Effector memory CD4-positive, alpha-beta T cell (primary cell): Measurements from ENCODE around the gene NDUFV1.

Source experiments
- DNase-seq, 3 donors: peaks; one replicate each; pipeline ENCODE4 v3.0.0-alpha.2; 2020
- H3K27ac ChIP-seq: 2 replicates; pipeline ENCODE4 v1.7.0; 2013; ENCODE audit warnings: mild to moderate bottlenecking, low read length, moderate library complexity; ENCODE audit not compliant: insufficient read depth, poor library complexity, severe bottlenecking
- H3K27me3 ChIP-seq: replicated peaks from 2 replicates; pipeline ENCODE4 v1.7.0; 2013; ENCODE audit warnings: mild to moderate bottlenecking, low read length; ENCODE audit not compliant: insufficient read depth, control insufficient read depth, poor library complexity, severe bottlenecking
- H3K36me3 ChIP-seq: 2 replicates; pipeline ENCODE4 v1.7.0; 2013; ENCODE audit warnings: mild to moderate bottlenecking, low read length, moderate library complexity; ENCODE audit not compliant: control insufficient read depth, insufficient read depth
- H3K4me1 ChIP-seq: 2 replicates; pipeline ENCODE4 v1.7.0; 2013; ENCODE audit warnings: low read length, mild to moderate bottlenecking; ENCODE audit not compliant: control insufficient read depth, insufficient read depth, poor library complexity, severe bottlenecking
- H3K4me3 ChIP-seq: 2 replicates; pipeline ENCODE4 v1.7.0; 2013; ENCODE audit warnings: low read length, low read depth, mild to moderate bottlenecking; ENCODE audit not compliant: insufficient read depth, poor library complexity, severe bottlenecking
- H3K9me3 ChIP-seq: 2 replicates; pipeline ENCODE4 v1.7.0; 2013; ENCODE audit warnings: mild to moderate bottlenecking, low read length, moderate library complexity; ENCODE audit not compliant: control insufficient read depth

The NDUFV1 gene

DNA sequence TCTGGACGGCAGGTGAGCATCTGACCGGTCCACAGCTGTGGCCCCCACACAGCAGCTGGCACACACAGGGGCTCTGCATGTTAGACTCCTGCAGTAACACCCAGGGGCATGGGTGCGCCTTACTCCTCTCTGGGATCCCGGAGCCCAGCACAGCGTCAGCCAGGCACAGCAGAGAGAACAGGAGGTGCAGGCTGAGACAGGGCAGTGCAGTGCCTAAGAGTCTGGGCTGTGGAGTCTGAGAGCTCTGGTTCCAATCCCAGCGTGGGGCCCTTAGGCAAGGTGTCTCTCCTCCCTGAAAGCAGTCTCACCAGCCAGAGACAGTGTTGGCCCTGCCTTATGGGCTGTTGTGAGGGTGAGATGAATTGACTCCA lies 20.7 kb downstream of the NDUFV1 start:
- H3K9me3 ChIP-seq, result no peaks in the 10 kb centered on the region
- no peak overlapping the region for H3K27ac ChIP-seq
- no peak overlapping the region for H3K4me3 ChIP-seq
- peaks cover 10% of the 10 kb centered on the region for H3K4me1 ChIP-seq
- DNase-seq, result no peak
- no peaks in the 10 kb centered on the region for H3K27me3 ChIP-seq
- H3K36me3 ChIP-seq, result no peaks in the 10 kb centered on the region

GRCh38 chr11:67627812-67628624 lies 21.3 kb downstream of the NDUFV1 start:
- DNase-seq, result no peak
- Histone ChIP-seq H3K27me3 (no peaks in the 10 kb centered on the region), H3K9me3 (no peaks in the 10 kb centered on the region), H3K36me3 (no peaks in the 10 kb centered on the region), H3K27ac (no peak overlapping the region), H3K4me1 (peaks cover 10% of the 10 kb centered on the region), H3K4me3 (no peak overlapping the region)

- Histone ChIP-seq H3K4me1 (peaks cover 10% of the 10 kb centered on the region), H3K4me3 (peak overlapping the region; percentile 59), H3K36me3 (no peaks in the 10 kb centered on the region), H3K27me3 (no peaks in the 10 kb centered on the region), H3K27ac (no peak overlapping the region), H3K9me3 (no peaks in the 10 kb centered on the region)
- DNase-seq, result no peak
Measured at GRCh38 chr11:67628710-67629385, 22.1 kb downstream of the NDUFV1 start.

DNA sequence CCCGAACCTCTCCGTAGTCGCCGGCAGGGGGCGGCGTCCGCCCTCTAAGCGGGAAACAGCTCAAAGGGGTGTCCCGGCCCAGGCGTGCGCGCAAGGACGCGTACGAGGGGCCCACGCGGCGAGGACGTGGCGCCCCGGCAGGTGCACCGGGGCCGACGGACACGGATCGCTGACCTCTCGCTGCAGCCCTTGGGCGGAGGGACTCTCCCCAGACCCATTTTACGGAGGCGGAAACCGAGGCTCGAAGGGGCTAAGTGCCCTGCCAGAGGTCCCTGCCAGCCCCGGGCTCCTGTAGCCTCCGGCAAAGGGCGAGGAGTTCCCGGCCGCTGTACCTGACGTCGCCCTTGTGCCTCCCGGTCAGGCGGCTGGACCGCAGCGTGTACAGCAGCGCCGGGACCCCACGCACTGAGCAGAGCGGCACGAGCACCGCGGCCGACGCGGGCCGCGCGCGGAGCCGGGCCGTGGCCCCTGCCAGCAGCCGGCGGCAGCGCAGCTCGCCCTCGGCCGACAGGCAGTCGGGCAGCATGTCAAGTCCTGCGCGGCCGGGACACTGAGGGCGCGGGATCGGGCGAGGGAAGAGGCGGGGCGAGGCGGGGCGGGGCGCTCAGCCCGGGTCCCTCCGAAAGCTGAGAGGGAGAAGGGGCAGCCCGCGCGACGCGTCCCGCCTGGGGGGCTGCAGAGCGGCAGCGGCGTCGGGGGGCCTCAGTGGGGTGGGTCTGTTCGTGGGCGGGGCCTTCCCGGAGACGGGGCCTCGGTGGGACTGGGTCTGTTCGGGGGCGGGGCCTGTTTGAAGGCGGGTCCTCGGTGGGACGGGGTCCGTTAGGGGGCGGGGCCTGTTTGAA lies 22.9 kb downstream of the NDUFV1 start, which contains the start of gene NUDT8:
NUDT8 (minus strand) TSS at position 552 of the 842 bp plus-strand sequence; CDS start at position 526, 26 bp downstream.
- no peaks in the 10 kb centered on the region for H3K27me3 ChIP-seq
- H3K9me3 ChIP-seq, result no peaks in the 10 kb centered on the region
- H3K27ac ChIP-seq, result peak within 1 kb of the TSS; percentile 77
- H3K36me3 ChIP-seq, result no peaks in the 10 kb centered on the region
- DNase-seq, result peak; percentile 71 to 80 (median 73)
- peaks cover 10% of the 10 kb centered on the region for H3K4me1 ChIP-seq
- peak within 1 kb of the TSS; percentile 63 for H3K4me3 ChIP-seq

- peak; percentile 89 to 94 (median 93) for DNase-seq
- H3K27ac ChIP-seq, result peak overlapping the region; percentile 77
- no peaks in the 10 kb centered on the region for H3K27me3 ChIP-seq
- no peaks in the 10 kb centered on the region for H3K36me3 ChIP-seq
- peaks cover 10% of the 10 kb centered on the region for H3K4me1 ChIP-seq
- no peaks in the 10 kb centered on the region for H3K9me3 ChIP-seq
- H3K4me3 ChIP-seq, result peak overlapping the region; percentile 63
Measured at GRCh38 chr11:67630228-67630942, 23.6 kb downstream of the NDUFV1 start.

DNA sequence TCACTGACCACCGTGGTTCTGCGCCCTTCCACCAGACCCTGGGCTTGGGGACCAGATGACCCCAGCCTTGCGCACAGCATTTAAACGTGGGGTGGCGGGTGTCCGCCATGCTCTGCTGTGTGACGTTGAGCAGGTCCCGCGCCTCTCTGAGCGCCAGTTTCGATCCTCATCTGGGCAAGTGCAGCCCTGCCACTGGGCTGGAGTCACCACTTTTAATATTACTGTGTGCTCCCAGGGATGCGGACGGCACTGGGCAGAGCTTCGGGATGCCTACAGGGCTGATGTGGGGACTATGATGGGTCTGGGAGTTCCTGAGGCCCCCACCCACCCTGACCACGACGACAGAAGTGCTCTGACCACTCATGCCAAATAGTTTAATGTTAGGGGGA lies 24.2 kb downstream of the NDUFV1 start:
- H3K27ac ChIP-seq, result peak overlapping the region; percentile 77
- no peaks in the 10 kb centered on the region for H3K27me3 ChIP-seq
- peaks cover 10% of the 10 kb centered on the region for H3K4me1 ChIP-seq
- no peaks in the 10 kb centered on the region for H3K36me3 ChIP-seq
- H3K4me3 ChIP-seq, result peak overlapping the region; percentile 63
- DNase-seq, result no peak
- H3K9me3 ChIP-seq, result no peaks in the 10 kb centered on the region

- no peaks in the 10 kb centered on the region for H3K27me3 ChIP-seq
- H3K27ac ChIP-seq, result no peak overlapping the region
- no peak for DNase-seq
Measured at GRCh38 chr11:67631411-67631810, 24.7 kb downstream of the NDUFV1 start.

GRCh38 chr11:67631853-67632174 lies 25.1 kb downstream of the NDUFV1 start:
- Histone ChIP-seq H3K36me3 (no peaks in the 10 kb centered on the region), H3K4me1 (peaks cover 10% of the 10 kb centered on the region), H3K27me3 (no peaks in the 10 kb centered on the region), H3K4me3 (no peak overlapping the region), H3K9me3 (no peaks in the 10 kb centered on the region), H3K27ac (no peak overlapping the region)
- no peak for DNase-seq

More at GRCh38 chr11:67631411-67631810, 24.7 kb downstream of the NDUFV1 start:
- Histone ChIP-seq H3K36me3 (no peaks in the 10 kb centered on the region), H3K4me3 (no peak overlapping the region), H3K4me1 (peaks cover 10% of the 10 kb centered on the region), H3K9me3 (no peaks in the 10 kb centered on the region)

- Histone ChIP-seq H3K4me1 (peaks cover 10% of the 10 kb centered on the region), H3K9me3 (no peaks in the 10 kb centered on the region), H3K36me3 (no peaks in the 10 kb centered on the region), H3K27ac (no peak overlapping the region), H3K4me3 (no peak overlapping the region), H3K27me3 (no peaks in the 10 kb centered on the region)
- no peak for DNase-seq
Measured at GRCh38 chr11:67632175-67632981, 25.6 kb downstream of the NDUFV1 start.
